Body of pancreas (tissue), 4 donors: ENCODE results near the gene IQCK. TPM values are rescaled to one million over a fixed set of nuclear protein-coding genes. Genes with fewer than 3 reads are reported as not detected.

Experiments
- ATAC-seq: fragments of 150-250 bp; one replicate; pipeline ENCODE4 v1.9.1; 2016
- DNase-seq, 4 donors: peaks; one replicate each; pipeline ENCODE4 v3.0.0-alpha.2; 2019
- H3K27ac ChIP-seq, 4 donors: fragments of 200-600 bp; sonication (generic); 1 replicate in 3 of 4; 2 replicates in 1 of 4; pipeline versions ENCODE4 v1.5.1 to v1.6.1; 2016 to 2019; ENCODE audit warnings: mild to moderate bottlenecking in 1 of 4, mixed read lengths in 1 of 4, moderate library complexity in 1 of 4
- H3K27me3 ChIP-seq, 2 donors: fragments of 200-600 bp; sonication (generic); one replicate each; pipeline ENCODE4 v1.6.0; 2016; ENCODE audit warnings: mild to moderate bottlenecking in 1 of 2
- H3K36me3 ChIP-seq, 2 donors: fragments of 200-600 bp; sonication (generic); replicated peaks in 1 of 2; 2 replicates each; pipeline ENCODE4 v1.5.1; 2016; ENCODE audit warnings: low read depth in 2 of 2; ENCODE audit not compliant: insufficient read depth in 1 of 2
- H3K4me1 ChIP-seq: fragments of 200-600 bp; sonication (generic); one replicate; pipeline ENCODE4 v1.6.0; 2016
- H3K4me3 ChIP-seq, 2 donors: fragments of 200-600 bp; sonication (generic); 1 replicate in 1 of 2; 2 replicates in 1 of 2; pipeline ENCODE4 v1.5.1; 2016 to 2019
- H3K9me3 ChIP-seq, 3 donors: fragments of 200-600 bp; sonication (generic); 1 replicate in 2 of 3; 2 replicates in 1 of 3; pipeline ENCODE4 v1.5.1; 2016
- POLR2A ChIP-seq, 3 donors: fragments of 450-650 bp; IDR thresholded peaks; one replicate each; pipeline ENCODE4 v1.6.1; 2016; ENCODE audit warnings: antibody characterized with exemption in 3 of 3, mild to moderate bottlenecking in 2 of 3
- WGBS, 2 donors: methylation state at CpG; one replicate each; pipeline ENCODE4 v1.1.5; 2017; 5-methylcytosine and 5-hydroxymethylcytosine counted together
- intact Hi-C: fragments of 100-400 bp; cut with DNase I; formaldehyde crosslinking; loops from one replicate; pipeline ENCODE4 v1.15.1; 2023
- total RNA-seq, 2 donors: library from RNA; depleted of rRNA; stranded (reverse); fragments of >200 nt; gene quantifications; one replicate each; pipeline ENCODE4 v1.1.0, GENCODE V29; 2016
- TF ChIP-seq, protein P1 (sequence below), 7 experiments: fragments of 450-650 bp in 4 of 7; fragments of 200-600 bp in 3 of 7; sonication (generic) in 3 of 7; IDR thresholded peaks; one replicate each; pipeline ENCODE4 v1.5.1; 2016 to 2019; ENCODE audit warnings: antibody characterized with exemption in 7 of 7

IQCK gene
- total RNA-seq, 2 donors from 2014 or later = 10.9 to 52.7 TPM

DNA sequence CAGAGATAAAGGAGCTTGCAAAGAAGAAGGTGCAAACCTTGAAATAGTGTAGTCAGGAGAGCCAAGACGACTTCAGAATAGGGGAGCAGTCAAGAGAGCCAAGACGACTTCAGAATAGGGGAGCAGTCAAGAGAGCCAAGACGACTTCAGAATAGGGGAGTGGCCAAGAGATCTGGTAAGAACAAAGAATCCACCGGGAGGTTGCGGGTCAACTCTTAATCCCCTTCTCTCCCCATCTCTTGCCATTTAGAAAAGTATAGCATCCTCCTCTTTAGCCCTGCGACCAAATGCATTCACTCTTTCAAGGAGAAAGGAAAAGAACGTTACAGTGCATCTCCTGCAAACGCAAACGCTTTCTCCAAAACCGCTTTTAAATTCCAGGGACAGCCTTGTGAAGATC is 757 bp upstream of the IQCK start:
- 0% methylated on average over 10 of the region's 10 CpGs for WGBS, 2 donors
- intact Hi-C loops = no loop called here
- H3K27me3 ChIP-seq = no peaks in the 10 kb centered on the region
- no peaks in the 10 kb centered on the region for H3K36me3 ChIP-seq
- H3K4me1 ChIP-seq = peaks cover 38% of the 10 kb centered on the region
- peak overlapping the region in 3 of 4 donors; percentile 47 to 82 (median 81) for H3K27ac ChIP-seq
- peak overlapping the region; percentile 46 to 85 for H3K4me3 ChIP-seq
- DNase-seq (no peak), ATAC-seq (no peak)
- H3K9me3 ChIP-seq = no peaks in the 10 kb centered on the region
- TF ChIP-seq, protein P1, sequence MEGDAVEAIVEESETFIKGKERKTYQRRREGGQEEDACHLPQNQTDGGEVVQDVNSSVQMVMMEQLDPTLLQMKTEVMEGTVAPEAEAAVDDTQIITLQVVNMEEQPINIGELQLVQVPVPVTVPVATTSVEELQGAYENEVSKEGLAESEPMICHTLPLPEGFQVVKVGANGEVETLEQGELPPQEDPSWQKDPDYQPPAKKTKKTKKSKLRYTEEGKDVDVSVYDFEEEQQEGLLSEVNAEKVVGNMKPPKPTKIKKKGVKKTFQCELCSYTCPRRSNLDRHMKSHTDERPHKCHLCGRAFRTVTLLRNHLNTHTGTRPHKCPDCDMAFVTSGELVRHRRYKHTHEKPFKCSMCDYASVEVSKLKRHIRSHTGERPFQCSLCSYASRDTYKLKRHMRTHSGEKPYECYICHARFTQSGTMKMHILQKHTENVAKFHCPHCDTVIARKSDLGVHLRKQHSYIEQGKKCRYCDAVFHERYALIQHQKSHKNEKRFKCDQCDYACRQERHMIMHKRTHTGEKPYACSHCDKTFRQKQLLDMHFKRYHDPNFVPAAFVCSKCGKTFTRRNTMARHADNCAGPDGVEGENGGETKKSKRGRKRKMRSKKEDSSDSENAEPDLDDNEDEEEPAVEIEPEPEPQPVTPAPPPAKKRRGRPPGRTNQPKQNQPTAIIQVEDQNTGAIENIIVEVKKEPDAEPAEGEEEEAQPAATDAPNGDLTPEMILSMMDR (IDR thresholded peaks at IDR 0.05) = no peak
- no peak for TF ChIP-seq POLR2A (IDR thresholded peaks at IDR 0.05)

DNA sequence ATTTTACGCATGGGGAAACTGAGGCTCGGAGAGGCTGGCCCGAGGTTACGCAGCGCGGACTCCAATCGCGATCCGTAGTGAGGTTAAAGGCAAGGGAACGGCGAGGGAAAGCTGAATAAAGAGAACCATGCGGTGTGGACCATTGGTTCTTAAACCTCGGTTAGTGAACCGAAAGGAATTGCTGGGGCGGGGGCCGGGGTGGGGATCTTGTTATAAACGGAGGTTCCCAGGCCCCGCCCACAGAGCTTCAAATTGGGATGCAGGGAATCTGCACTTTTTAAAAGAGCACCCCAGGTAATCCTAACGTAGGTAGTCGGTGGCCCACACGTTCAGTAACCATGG is 524 bp downstream of the IQCK start:
- H3K9me3 ChIP-seq = no peaks in the 10 kb centered on the region
- 1% methylated on average over 20 to 21 of the region's 21 CpGs for WGBS, 2 donors
- ATAC-seq (no peak), DNase-seq (peak in 3 of 4 donors; percentile 25 to 36 (median 34))
- TF ChIP-seq POLR2A (IDR thresholded peaks at IDR 0.05) = no peak
- TF ChIP-seq, protein P1 (IDR thresholded peaks at IDR 0.05) = no peak
- H3K4me1 ChIP-seq = peaks cover 38% of the 10 kb centered on the region
- H3K36me3 ChIP-seq = no peaks in the 10 kb centered on the region
- H3K27ac ChIP-seq = peak overlapping the region; percentile 36 to 82 (median 64)
- peak overlapping the region; percentile 46 to 85 for H3K4me3 ChIP-seq
- intact Hi-C loops = no loop called here
- H3K27me3 ChIP-seq = no peaks in the 10 kb centered on the region

DNA sequence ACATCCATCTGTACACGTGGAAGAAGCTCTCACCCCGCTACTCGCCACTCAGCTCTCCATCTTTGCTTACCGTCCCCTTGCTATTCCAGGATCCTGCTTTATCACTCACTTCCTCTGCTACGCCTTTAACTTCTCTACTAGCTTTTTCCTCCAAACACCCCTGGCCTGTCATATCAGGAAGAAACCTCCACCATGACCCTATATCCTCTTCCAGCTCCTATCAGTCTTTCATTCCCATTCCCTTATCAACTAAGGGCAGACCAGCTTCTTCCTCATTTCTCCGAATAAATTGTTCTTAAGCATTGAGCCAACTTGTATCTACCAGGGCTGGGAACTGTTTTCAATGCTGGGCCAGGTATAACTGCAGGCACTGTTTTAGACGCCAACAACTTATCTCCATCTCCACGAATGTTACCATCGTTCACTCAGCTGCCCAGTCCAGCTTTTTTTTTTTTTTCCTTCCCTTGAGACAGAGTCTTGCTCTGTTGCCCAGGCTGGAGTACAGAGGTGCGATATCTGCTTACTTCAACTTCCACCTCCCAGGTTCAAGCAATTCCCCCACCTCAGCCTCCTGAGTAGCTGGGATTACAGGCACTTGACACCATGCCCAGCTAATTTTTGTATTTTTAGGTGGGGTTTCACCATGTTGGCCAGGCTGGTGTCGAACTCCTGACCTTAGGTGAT is 4.3 kb downstream of the IQCK start:
- Histone ChIP-seq H3K36me3 (no peaks in the 10 kb centered on the region), H3K27me3 (no peaks in the 10 kb centered on the region), H3K4me1 (peaks cover 18% of the 10 kb centered on the region), H3K27ac (no peak overlapping the region), H3K9me3 (no peaks in the 10 kb centered on the region), H3K4me3 (no peak overlapping the region)
- no peak for ATAC-seq
- intact Hi-C loops = no loop called here
- TF ChIP-seq, protein P1 (IDR thresholded peaks at IDR 0.05) = no peak
- no peak for TF ChIP-seq POLR2A (IDR thresholded peaks at IDR 0.05)
- 71 to 75% methylated on average over 11 of the region's 11 CpGs for whole genome bisulfite sequencing, 2 donors
- DNase-seq = no peak

DNA sequence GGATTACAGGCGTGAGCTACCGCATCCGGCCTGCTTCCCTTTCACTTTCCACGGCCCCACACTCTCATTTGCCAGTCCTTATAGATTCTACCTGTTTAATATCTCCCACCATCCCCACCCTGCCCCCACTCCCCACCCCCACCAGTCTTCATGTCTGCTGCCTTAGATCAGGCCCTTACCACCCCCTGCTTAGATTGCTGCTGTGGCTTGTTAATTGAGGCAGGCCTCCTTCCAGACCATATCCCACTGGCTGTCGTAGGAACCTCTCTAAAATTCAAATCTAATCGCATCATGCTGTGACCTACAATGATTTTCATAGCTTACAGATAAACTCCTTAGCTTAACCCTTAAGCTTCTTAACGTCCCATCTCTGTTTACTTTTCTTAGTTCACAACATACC is 4.9 kb downstream of the IQCK start:
- no peak for DNase-seq
- intact Hi-C loops = no loop called here
- no peaks in the 10 kb centered on the region for H3K36me3 ChIP-seq
- no peak overlapping the region for H3K27ac ChIP-seq
- no peaks in the 10 kb centered on the region for H3K27me3 ChIP-seq
- TF ChIP-seq POLR2A (IDR thresholded peaks at IDR 0.05) = no peak
- TF ChIP-seq, protein P1 (IDR thresholded peaks at IDR 0.05) = no peak
- WGBS, 2 donors = 77 to 84% methylated on average over 7 of the region's 7 CpGs
- H3K9me3 ChIP-seq = no peaks in the 10 kb centered on the region
- peaks cover 16% of the 10 kb centered on the region for H3K4me1 ChIP-seq
- no peak for ATAC-seq
- H3K4me3 ChIP-seq = no peak overlapping the region

DNA sequence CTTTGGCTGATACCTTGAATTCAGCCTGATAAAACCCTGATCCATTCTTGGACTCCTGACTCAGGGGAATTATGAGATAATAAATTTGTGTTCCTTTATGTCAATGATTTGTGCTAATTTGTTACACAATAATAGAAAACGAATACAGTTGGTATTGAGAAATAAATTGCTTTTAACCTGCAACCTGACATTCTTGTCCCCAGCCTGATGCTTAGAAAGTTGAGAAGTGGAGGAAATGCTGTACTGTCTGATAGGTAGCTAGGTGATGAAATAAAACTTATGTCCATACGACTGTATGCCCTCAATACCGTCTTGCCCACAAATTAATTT is 10.5 kb downstream of the IQCK start:
- TF ChIP-seq, protein P1 (IDR thresholded peaks at IDR 0.05) = no peak
- TF ChIP-seq POLR2A (IDR thresholded peaks at IDR 0.05) = no peak
- 71 to 76% methylated on average over 3 of the region's 3 CpGs for WGBS, 2 donors
- no peaks in the 10 kb centered on the region for H3K36me3 ChIP-seq
- no peak overlapping the region for H3K4me3 ChIP-seq
- H3K9me3 ChIP-seq = no peaks in the 10 kb centered on the region
- intact Hi-C loops = no loop called here
- DNase-seq (no peak), ATAC-seq (no peak)
- no peaks in the 10 kb centered on the region for H3K4me1 ChIP-seq
- no peaks in the 10 kb centered on the region for H3K27me3 ChIP-seq
- no peak overlapping the region for H3K27ac ChIP-seq
